Measurements from ENCODE around the gene CD9.

The CD9 gene

DNA sequence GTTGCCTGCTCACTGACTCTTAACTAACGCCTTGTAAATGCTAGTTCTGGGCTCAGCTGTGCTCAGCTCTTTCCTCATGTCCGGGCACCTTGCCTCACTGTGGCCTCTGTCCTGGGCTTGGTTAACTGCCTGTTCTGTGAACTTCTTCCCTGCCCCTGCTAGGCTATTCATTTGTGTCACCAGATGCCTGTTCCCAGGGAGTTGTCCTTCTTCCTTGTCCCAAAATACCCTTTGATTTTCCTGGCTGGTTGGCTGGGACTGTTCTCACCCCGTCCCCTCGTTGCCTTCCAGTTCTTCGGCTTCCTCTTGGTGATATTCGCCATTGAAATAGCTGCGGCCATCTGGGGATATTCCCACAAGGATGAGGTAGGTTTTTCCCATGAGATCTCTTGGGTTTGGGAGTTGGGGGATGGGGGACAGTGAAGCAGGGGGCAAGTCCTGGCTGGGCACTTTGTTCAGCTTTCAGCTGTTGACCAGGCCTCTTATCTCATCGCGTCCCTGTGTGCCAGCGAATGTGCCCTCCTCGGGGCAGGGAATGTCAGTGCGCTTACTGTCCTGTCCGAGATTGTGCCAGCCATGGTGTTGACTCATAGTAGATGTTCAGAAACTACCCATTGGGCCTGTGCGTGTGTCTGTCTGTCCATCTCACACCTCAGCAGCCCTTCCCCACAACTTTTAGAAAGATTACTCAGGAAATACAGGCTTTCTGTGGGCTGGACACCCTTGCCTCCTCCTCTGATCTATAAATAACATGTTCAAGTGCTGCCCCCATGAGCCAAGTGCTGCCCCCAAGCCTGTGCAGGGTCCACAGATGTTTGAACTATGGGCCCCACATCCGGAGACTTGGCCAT, 33.1 kb downstream of the CD9 start:
- TF ChIP-seq, protein P1, sequence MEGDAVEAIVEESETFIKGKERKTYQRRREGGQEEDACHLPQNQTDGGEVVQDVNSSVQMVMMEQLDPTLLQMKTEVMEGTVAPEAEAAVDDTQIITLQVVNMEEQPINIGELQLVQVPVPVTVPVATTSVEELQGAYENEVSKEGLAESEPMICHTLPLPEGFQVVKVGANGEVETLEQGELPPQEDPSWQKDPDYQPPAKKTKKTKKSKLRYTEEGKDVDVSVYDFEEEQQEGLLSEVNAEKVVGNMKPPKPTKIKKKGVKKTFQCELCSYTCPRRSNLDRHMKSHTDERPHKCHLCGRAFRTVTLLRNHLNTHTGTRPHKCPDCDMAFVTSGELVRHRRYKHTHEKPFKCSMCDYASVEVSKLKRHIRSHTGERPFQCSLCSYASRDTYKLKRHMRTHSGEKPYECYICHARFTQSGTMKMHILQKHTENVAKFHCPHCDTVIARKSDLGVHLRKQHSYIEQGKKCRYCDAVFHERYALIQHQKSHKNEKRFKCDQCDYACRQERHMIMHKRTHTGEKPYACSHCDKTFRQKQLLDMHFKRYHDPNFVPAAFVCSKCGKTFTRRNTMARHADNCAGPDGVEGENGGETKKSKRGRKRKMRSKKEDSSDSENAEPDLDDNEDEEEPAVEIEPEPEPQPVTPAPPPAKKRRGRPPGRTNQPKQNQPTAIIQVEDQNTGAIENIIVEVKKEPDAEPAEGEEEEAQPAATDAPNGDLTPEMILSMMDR (conservative IDR thresholded peaks at IDR 0.05; ENCODE audit: low read depth, low read length), result peak; percentile 15
- peak; percentile 13 for DNase-seq (ENCODE audit: low read depth)
- H3K4me3 ChIP-seq (ENCODE audit: low read depth, low read length), result no peak overlapping the region

DNA sequence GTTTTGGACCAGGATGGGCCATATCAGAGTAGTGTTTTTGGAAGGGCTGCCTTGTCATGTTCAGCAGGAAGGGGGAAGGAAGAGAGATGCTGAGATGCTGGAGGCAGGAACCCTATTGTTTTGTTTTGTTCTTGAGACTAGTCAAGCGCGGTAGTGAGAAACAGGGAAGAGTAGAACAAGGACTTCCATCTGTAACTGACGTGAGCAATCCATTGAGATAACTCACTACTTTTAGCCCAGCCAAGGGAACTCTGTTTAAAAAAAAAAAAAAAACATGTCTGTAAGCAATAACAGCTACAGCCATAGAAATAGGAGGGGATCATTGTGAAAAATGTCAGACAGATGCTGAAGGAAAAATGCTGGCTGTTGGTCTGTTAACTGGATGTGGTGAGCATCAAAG, 34.0 kb downstream of the CD9 start:
- TF ChIP-seq, protein P1 (conservative IDR thresholded peaks at IDR 0.05; ENCODE audit: low read depth, low read length), result no peak
- DNase-seq (ENCODE audit: low read depth), result peak; percentile 20
- no peak overlapping the region for H3K4me3 ChIP-seq (ENCODE audit: low read depth, low read length)

DNA sequence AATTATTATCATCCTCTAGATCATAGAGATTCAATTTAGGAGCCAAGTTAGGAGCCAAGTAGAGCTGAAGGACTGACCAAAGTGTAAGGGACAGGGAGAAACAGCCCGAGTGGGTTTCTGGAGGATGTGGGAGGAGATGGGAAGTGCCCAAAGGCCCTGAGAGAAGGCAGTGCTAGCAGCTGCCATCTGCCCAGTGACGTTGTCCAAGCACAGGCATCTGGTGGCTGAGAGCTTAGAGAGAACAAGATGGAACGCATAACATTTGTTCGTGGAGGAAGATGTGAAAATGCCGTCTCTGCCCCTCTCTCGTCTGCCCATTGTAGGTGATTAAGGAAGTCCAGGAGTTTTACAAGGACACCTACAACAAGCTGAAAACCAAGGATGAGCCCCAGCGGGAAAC, 34.7 kb downstream of the CD9 start:
- TF ChIP-seq, protein P1 (conservative IDR thresholded peaks at IDR 0.05; ENCODE audit: low read depth, low read length), result no peak
- no peak overlapping the region for H3K4me3 ChIP-seq (ENCODE audit: low read depth, low read length)
- DNase-seq (ENCODE audit: low read depth), result no peak

DNA sequence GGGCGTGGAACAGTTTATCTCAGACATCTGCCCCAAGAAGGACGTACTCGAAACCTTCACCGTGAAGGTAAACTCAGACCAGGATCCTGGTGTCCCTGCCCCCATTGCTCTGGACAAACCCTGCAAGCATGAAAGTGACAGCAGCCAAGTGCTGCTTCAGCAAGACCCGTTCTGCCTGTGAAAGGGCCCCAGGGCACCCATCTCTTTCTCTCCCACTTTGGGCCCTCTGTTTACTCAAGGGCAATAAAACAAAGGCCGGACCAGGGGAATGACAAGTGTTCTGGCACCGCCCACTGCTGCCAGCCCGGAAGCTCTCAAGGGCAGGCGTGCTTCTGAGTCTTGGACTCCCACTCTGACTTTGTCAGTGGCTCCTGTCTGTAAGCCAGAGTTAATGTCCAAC, 35.3 kb downstream of the CD9 start:
- TF ChIP-seq, protein P1 (conservative IDR thresholded peaks at IDR 0.05; ENCODE audit: low read depth, low read length), result no peak
- no peak overlapping the region for H3K4me3 ChIP-seq (ENCODE audit: low read depth, low read length)
- DNase-seq (ENCODE audit: low read depth), result no peak

DNA sequence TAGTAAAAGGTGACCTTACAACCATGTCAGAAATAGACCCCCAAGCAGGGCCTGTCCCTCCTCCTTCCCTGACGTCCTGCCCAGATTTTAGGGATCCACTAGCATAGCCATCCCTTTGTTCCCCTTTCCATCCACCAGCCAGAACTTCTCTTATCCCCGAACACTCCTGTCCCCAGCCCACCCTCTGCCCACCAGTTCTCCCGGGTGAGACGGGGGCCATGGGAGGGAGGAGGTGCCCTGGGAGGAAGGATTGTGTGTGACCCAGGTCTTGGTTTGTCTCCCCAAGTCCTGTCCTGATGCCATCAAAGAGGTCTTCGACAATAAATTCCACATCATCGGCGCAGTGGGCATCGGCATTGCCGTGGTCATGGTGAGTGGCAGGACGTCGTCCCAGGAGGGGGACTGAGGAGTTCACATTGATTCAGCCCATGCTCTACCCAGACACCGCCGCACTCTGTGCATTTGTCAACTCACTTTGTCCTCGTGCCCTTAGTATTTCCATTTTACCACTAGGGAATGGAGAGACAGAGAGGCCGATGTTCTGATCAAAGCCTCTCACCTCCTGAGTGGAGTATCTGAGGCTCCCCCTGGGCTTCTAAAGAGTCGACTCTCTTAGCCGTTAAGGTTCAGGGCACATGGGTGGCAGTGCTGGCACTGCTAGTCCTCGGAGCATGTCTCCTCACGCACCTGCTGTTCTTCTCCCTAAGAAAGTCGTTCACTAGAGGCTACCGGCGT, 35.9 kb downstream of the CD9 start:
- DNase-seq (ENCODE audit: low read depth), result no peak
- TF ChIP-seq, protein P1 (conservative IDR thresholded peaks at IDR 0.05; ENCODE audit: low read depth, low read length), result no peak
- no peak overlapping the region for H3K4me3 ChIP-seq (ENCODE audit: low read depth, low read length)

DNA sequence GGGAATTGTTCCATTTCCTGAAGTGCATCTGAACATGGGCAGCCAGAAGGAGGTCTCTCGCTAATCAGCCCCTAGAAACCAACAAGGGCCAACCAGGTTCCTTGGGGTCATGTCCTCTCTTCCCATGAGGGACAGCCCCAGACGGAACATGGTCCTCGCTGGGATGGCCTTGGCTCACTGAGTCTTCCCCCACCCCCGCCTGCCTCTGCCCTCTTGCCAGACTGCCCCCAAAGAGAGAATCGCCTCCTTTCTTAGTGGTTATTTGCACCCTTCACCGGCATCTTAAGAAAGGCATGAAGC, 36.4 kb downstream of the CD9 start:
- TF ChIP-seq, protein P1 (conservative IDR thresholded peaks at IDR 0.05; ENCODE audit: low read depth, low read length), result no peak
- DNase-seq (ENCODE audit: low read depth), result no peak

More for the DNA sequence above, 36.4 kb downstream of the CD9 start:
- H3K4me3 ChIP-seq (ENCODE audit: low read depth, low read length), result no peak overlapping the region
